GM23248 (cell line): ENCODE measurements around the gene TFF1.

Experiments used
- EZH2 ChIP-seq: fragments of 200-600 bp; sonication (generic); IDR thresholded peaks from 2 replicates; pipeline ENCODE4 v1.6.1; 2018; ENCODE audit warnings: antibody characterized with exemption, mild to moderate bottlenecking; ENCODE audit not compliant: insufficient read depth, poor library complexity, severe bottlenecking
- EZH2phosphoT487 ChIP-seq: fragments of 200-600 bp; sonication (generic); IDR thresholded peaks from 2 replicates; pipeline ENCODE4 v1.6.1; 2018; ENCODE audit warnings: antibody characterized with exemption, moderate library complexity, mild to moderate bottlenecking, low read depth; ENCODE audit not compliant: insufficient read depth

DNA sequence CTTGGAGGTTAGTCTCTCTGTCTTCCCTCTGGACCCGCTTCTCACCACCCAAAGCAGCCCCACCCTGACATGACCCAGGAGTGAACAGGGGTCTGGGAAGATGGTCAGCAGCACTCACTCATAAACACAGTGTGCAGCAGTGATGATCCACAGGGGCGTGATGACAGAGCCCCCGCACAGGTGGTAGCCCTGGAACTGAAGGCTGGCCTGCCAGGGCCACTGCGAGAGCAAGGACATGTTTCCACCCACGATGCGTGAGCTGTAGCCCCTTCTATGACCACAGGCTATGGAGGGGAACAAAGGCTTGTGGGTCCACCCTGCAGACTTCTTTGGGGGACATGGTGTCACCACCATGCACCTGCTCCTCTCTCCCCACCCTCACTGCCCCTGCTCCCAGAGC is 16.6 kb upstream of the TFF1 start:
- TF ChIP-seq EZH2phosphoT487: no peak
- TF ChIP-seq EZH2: no peak
